Measurements from ENCODE around the gene LACTBL1.
A peak's percentile ranks its signal among the peaks of the same experiment; 100 is the strongest.

Gene LACTBL1

DNA sequence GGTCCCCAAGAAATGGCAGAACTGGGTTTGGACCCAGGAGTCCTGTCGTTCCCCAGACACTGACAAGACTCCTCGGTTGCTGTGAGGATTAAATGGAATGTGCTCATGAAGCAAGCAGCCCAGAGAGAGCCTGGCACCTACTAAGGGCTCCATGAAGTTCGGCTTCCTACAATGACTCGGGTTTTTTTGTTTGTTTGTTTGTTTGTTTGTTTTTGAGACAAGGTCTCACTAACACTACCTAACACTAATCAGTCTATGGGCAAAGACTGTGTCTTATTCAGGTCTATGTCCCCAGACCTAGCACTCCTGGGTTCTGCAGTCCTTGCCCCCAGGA, 3.4 kb upstream of the LACTBL1 start:
- H3K27me3 ChIP-seq (ENCODE audit: insufficient read depth, low read length) = no peaks in the 10 kb centered on the region
- H3K4me1 ChIP-seq (ENCODE audit: insufficient read depth, low read length) = no peaks in the 10 kb centered on the region
- WGBS = 77% methylated on average over 3 of the region's 4 CpGs
- peak overlapping the region; percentile 17; the same call in 1 of the 2 replicates for H3K9ac ChIP-seq (ENCODE audit: low read depth, low read length)
- H3K9me3 ChIP-seq (ENCODE audit: insufficient read depth, low read depth, low read length) = no peaks in the 10 kb centered on the region
- no peak overlapping the region for H3K4me3 ChIP-seq (ENCODE audit: low read length)
- no peaks in the 10 kb centered on the region for H3K36me3 ChIP-seq (ENCODE audit: insufficient read depth, low read length)
- no peak overlapping the region; the same call in 1 of the 2 replicates for H3K27ac ChIP-seq (ENCODE audit: low read depth, low read length)

DNA sequence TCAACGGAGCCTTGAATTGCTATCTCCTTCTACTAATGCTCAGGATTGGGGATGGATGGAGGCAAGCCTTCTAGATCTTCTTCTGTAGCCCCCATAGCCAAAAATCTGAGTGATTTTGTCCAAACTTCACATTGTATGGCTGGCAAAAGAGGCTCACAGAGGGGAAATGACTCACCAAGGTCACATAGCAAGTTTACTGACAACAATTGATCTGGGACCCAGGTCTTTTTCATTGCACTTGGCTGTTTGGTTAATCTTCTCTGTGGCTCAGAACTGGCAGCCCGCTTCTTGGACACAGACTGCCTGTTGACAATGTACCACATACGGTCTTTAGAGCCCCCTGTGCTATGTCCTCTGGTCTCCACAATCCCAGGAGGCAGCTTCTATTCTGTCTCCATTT, 3.0 kb upstream of the LACTBL1 start:
- no peak overlapping the region for H3K4me3 ChIP-seq (ENCODE audit: low read length)
- H3K9ac ChIP-seq (ENCODE audit: low read depth, low read length) = no peak overlapping the region
- H3K4me1 ChIP-seq (ENCODE audit: insufficient read depth, low read length) = no peaks in the 10 kb centered on the region
- no peaks in the 10 kb centered on the region for H3K36me3 ChIP-seq (ENCODE audit: insufficient read depth, low read length)
- H3K27ac ChIP-seq (ENCODE audit: low read depth, low read length) = no peak overlapping the region
- WGBS = 95% methylated on average over 3 of the region's 3 CpGs
- H3K27me3 ChIP-seq (ENCODE audit: insufficient read depth, low read length) = no peaks in the 10 kb centered on the region
- no peaks in the 10 kb centered on the region for H3K9me3 ChIP-seq (ENCODE audit: insufficient read depth, low read depth, low read length)

DNA sequence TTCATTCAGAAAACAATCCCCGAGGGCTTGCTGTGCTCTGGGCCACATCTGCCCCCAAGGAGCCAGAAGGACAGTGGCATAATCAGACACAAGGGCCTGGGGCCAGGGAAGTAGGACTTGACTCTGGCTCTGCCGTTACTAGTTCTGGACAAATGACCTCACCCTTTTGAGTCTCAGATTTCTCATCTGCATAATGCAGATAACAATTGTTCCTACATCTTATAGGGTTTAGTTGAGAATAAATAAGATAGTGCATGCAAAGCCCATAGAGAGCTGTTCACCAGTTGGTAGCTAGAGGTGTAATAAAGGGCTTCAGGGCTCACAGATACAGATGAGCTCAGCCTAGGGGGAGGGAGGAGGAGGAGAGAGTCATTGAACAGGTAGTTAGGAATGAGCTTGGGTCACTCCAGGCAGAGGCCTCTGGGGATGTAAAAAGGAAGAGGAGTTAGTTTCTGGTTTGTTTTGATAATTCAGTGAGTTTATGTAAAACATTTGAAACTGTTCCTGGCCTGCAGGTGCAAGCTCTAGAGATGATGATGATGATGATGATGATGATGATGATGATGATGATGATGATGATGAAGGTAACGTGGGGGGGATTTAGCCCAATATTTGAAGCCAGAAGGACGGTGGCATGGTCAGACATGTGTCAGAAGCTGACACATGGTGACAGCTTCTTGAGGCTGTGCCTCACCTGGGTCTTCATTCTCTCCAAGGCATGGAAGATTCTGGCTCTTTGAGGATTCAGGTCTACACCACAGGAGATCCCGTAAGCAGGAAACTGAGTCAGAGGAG, 858 bp downstream of the LACTBL1 start:
- Histone ChIP-seq H3K9me3 (ENCODE audit: insufficient read depth, low read depth, low read length) (no peaks in the 10 kb centered on the region), H3K27me3 (ENCODE audit: insufficient read depth, low read length) (no peaks in the 10 kb centered on the region), H3K36me3 (ENCODE audit: insufficient read depth, low read length) (no peaks in the 10 kb centered on the region), H3K4me1 (ENCODE audit: insufficient read depth, low read length) (no peaks in the 10 kb centered on the region), H3K27ac (ENCODE audit: low read depth, low read length) (no peak overlapping the region), H3K9ac (ENCODE audit: low read depth, low read length) (no peak overlapping the region), H3K4me3 (ENCODE audit: low read length) (no peak overlapping the region)
- WGBS = 82% methylated on average over 5 of the region's 5 CpGs

DNA sequence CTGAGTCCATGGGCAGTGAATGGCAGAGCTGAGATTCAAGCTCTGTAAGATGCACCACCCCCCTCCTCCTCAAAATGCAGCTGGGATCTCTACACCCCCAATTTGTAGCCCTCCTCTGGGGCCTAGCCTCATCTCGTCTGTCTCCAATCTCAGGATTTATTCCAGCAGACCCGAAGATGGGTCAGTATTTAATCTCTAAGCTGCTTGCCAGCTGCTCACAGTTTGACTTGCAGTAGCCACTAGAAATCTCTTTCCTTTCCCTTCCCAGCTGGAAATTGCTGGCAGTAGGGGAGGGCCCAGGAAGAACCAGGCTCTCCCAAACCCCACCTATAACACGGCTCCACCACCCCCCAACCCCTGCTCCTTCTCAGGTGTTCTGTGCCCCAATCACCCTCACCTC, 1.5 kb downstream of the LACTBL1 start:
- Histone ChIP-seq H3K4me3 (ENCODE audit: low read length) (no peak overlapping the region), H3K36me3 (ENCODE audit: insufficient read depth, low read length) (no peaks in the 10 kb centered on the region), H3K4me1 (ENCODE audit: insufficient read depth, low read length) (no peaks in the 10 kb centered on the region), H3K9me3 (ENCODE audit: insufficient read depth, low read depth, low read length) (no peaks in the 10 kb centered on the region), H3K9ac (ENCODE audit: low read depth, low read length) (no peak overlapping the region), H3K27me3 (ENCODE audit: insufficient read depth, low read length) (no peaks in the 10 kb centered on the region), H3K27ac (ENCODE audit: low read depth, low read length) (no peak overlapping the region)
- WGBS = 80% methylated on average over 3 of the region's 3 CpGs

DNA sequence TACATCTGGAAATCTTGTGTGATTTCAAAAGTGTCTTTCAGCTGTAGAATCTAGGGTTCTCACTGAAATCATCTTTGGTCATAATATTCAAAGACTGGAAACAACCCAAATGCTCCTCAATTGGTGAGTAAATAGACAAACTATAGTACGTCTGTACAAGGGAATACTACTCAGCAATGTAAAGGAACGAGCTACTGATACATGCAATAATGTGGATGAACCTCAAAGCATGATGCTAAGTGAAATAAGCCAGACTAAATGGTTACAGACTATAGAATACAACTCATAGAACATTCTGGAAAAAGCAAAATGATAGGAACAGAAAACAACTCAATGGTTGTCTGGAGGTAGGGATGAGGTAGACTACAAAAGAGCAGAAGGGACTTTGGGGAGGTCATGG, 2.6 kb downstream of the LACTBL1 start:
- WGBS = 96% methylated on average over 2 of the region's 2 CpGs
- H3K4me3 ChIP-seq (ENCODE audit: low read length) = no peak overlapping the region
- H3K4me1 ChIP-seq (ENCODE audit: insufficient read depth, low read length) = no peaks in the 10 kb centered on the region
- no peaks in the 10 kb centered on the region for H3K9me3 ChIP-seq (ENCODE audit: insufficient read depth, low read depth, low read length)
- H3K27me3 ChIP-seq (ENCODE audit: insufficient read depth, low read length) = no peaks in the 10 kb centered on the region
- H3K9ac ChIP-seq (ENCODE audit: low read depth, low read length) = no peak overlapping the region
- no peak overlapping the region for H3K27ac ChIP-seq (ENCODE audit: low read depth, low read length)
- no peaks in the 10 kb centered on the region for H3K36me3 ChIP-seq (ENCODE audit: insufficient read depth, low read length)

DNA sequence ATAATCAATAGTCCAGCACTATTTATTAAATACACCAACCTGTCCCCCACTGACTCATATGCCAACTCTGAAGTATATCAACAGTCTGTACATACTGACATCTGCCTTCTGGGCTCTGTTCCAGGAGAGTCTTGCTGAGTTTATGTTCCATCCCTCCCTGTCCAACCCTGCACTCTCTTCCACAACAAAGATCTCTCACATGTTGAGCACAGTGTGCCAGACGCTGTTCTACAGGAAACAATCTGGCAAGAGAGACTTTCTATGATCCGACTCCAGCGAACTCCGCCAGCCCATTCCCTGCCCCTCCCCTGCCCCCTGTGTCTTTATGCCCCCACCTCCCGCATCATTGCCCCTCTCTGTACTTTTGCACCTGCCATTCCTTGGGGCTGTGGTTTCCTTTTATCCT, 3.4 kb downstream of the LACTBL1 start:
- Histone ChIP-seq H3K9me3 (ENCODE audit: insufficient read depth, low read depth, low read length) (no peaks in the 10 kb centered on the region), H3K9ac (ENCODE audit: low read depth, low read length) (no peak overlapping the region), H3K36me3 (ENCODE audit: insufficient read depth, low read length) (no peaks in the 10 kb centered on the region), H3K4me3 (ENCODE audit: low read length) (no peak overlapping the region), H3K27ac (ENCODE audit: low read depth, low read length) (no peak overlapping the region), H3K27me3 (ENCODE audit: insufficient read depth, low read length) (no peaks in the 10 kb centered on the region), H3K4me1 (ENCODE audit: insufficient read depth, low read length) (no peaks in the 10 kb centered on the region)
- 88% methylated on average over 5 of the region's 5 CpGs for WGBS

DNA sequence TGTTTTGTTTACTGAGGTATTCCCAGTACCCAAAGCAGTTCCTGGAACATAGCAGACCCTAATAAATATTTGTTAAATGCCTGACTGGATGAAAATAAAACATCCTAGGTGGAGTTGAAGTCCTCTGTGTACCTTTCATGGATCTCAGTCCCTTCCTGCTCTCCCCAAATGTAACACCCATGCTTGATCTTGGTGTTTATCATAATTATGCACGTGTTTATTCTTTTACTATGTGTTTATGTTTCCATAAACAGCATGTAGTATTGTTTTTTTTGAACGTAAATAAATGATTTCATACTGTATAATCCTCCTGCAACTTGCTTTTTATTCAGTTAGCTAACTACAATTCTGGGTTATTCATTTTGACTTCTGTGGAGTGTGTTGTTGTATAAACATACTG, 4.8 kb downstream of the LACTBL1 start:
- Histone ChIP-seq H3K4me1 (ENCODE audit: insufficient read depth, low read length) (no peaks in the 10 kb centered on the region), H3K36me3 (ENCODE audit: insufficient read depth, low read length) (no peaks in the 10 kb centered on the region), H3K4me3 (ENCODE audit: low read length) (no peak overlapping the region), H3K9me3 (ENCODE audit: insufficient read depth, low read depth, low read length) (no peaks in the 10 kb centered on the region), H3K27me3 (ENCODE audit: insufficient read depth, low read length) (no peaks in the 10 kb centered on the region), H3K9ac (ENCODE audit: low read depth, low read length) (no peak overlapping the region), H3K27ac (ENCODE audit: low read depth, low read length) (no peak overlapping the region)
- WGBS = no CpG with 5 or more reads among the region's 2 CpGs

DNA sequence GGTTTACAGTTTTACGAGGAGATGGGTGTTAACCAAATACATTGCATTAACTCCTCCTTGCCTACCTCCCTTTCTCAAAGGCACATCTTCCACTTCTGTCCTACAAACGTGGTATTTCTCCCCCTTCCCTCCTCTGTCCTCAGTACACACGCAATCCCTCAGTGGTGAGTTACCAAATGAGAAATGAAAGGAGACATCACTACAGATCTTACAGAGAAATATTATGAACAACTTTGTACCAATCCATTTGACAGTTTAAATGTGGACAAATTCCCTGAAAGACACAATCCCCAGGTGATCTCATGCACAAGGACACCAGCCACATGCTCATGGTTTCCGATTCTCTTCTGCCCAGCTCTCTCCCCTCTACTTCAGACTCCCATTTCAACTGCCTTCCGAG, 6.4 kb downstream of the LACTBL1 start:
- H3K27me3 ChIP-seq (ENCODE audit: insufficient read depth, low read length) = no peaks in the 10 kb centered on the region
- H3K9me3 ChIP-seq (ENCODE audit: insufficient read depth, low read depth, low read length) = no peaks in the 10 kb centered on the region
- H3K9ac ChIP-seq (ENCODE audit: low read depth, low read length) = no peak overlapping the region
- H3K36me3 ChIP-seq (ENCODE audit: insufficient read depth, low read length) = no peaks in the 10 kb centered on the region
- no peaks in the 10 kb centered on the region for H3K4me1 ChIP-seq (ENCODE audit: insufficient read depth, low read length)
- WGBS = 80% methylated on average over 5 of the region's 5 CpGs
- no peak overlapping the region for H3K4me3 ChIP-seq (ENCODE audit: low read length)
- no peak overlapping the region for H3K27ac ChIP-seq (ENCODE audit: low read depth, low read length)

DNA sequence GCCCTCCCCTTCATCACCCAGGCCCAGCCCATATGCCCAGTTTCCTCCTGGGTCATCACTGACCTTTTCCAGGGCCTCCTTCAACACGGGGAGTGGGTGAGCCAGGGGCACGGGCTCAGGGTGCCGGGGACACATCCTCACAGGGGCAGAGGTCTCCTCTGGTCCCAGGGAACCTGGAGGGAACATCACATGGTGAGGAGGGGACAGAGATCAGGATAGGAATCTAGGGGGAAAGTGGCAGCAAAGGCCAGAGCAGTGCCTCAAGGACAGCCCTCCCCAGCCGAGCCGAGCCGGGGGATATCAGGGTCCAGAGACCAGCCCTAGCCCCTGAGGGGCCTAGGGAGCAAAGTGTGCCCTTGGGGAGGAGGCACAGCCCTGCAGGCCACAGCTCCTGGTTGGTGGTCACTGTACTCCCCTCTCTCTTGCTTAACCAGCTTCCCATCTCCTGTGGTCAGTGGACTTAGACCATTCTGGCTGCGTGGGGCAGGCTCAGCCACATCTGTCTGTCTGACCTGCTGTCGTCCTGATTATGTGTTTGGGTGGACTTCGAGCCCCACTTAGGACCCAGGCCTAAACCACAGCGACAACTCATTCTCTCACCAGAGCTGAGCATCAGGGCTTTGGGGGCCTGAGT, 9.5 kb downstream of the LACTBL1 start:
- H3K4me1 ChIP-seq (ENCODE audit: insufficient read depth, low read length) = no peaks in the 10 kb centered on the region
- H3K4me3 ChIP-seq (ENCODE audit: low read length) = no peak overlapping the region
- H3K9me3 ChIP-seq (ENCODE audit: insufficient read depth, low read depth, low read length) = no peaks in the 10 kb centered on the region
- H3K27me3 ChIP-seq (ENCODE audit: insufficient read depth, low read length) = no peaks in the 10 kb centered on the region
- no peaks in the 10 kb centered on the region for H3K36me3 ChIP-seq (ENCODE audit: insufficient read depth, low read length)
- no peak overlapping the region for H3K9ac ChIP-seq (ENCODE audit: low read depth, low read length)
- WGBS = 92% methylated on average over 10 of the region's 10 CpGs
- no peak overlapping the region for H3K27ac ChIP-seq (ENCODE audit: low read depth, low read length)

DNA sequence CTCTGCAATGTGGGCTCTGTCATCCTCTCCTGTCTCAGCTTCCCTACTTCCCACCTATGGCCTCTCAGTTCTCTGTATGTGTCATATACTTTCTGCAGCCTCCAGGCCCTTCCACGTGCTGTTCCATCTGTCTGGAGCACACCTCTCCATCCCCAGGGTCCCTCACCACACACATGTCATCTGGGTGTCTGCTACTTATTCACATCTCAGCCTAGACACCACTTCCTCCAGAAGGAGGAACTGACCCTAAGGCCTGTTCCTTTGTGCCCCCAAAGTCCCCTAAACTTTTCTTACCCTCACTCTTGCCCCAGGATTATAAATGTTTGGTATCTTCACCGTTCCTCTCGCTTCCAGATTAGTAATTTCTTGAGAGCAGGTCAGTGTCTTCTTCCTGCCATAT, 10.1 kb downstream of the LACTBL1 start:
- 60% methylated on average over 3 of the region's 3 CpGs for WGBS
- H3K4me1 ChIP-seq (ENCODE audit: insufficient read depth, low read length) = no peaks in the 10 kb centered on the region
- H3K27me3 ChIP-seq (ENCODE audit: insufficient read depth, low read length) = no peaks in the 10 kb centered on the region
- H3K4me3 ChIP-seq (ENCODE audit: low read length) = no peak overlapping the region
- H3K36me3 ChIP-seq (ENCODE audit: insufficient read depth, low read length) = no peaks in the 10 kb centered on the region
- no peaks in the 10 kb centered on the region for H3K9me3 ChIP-seq (ENCODE audit: insufficient read depth, low read depth, low read length)
- no peak overlapping the region for H3K27ac ChIP-seq (ENCODE audit: low read depth, low read length)
- no peak overlapping the region for H3K9ac ChIP-seq (ENCODE audit: low read depth, low read length)

DNA sequence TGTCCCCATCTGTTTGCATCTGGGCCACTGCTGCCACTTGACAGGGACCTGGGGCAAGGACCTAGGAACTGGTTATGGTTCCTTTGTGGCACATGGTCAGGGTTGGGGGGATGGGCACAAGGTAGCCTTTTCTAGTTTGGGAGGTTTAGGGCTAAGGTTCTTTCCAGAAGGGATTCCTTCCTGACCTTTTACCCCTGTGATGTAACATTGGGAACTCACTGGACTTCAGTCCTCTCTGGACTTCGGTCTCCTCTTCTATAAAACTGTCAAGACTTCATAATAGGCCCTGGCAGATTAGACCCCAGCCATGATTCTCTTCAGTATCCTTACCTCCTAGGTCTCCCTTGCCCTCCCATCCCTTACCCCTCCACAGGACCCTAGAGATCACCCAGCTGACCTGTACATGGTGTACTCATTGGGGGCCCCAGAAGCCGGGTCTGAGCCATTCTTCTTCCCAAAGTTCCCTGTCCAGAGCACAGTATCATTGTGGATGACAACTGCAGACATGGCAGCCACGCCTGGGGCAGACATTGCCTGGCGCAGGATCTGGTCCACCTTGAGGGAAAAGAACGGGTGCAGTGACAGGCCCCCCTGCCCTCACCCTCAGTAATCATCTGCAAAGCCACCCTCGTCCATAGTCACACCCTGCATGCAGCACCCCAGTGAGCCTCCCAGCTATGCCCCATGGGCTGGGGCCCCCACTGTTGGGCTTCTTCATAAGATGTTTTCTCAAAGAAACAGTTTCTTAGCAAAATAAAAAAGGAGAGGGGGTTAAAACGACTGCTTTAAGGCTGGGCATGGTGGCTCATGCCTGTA, 12.9 kb downstream of the LACTBL1 start:
- Histone ChIP-seq H3K9me3 (ENCODE audit: insufficient read depth, low read depth, low read length) (no peaks in the 10 kb centered on the region), H3K27ac (ENCODE audit: low read depth, low read length) (no peak overlapping the region)
- 86% methylated on average over 7 of the region's 7 CpGs for WGBS

More for the DNA sequence above, 12.9 kb downstream of the LACTBL1 start:
- Histone ChIP-seq H3K36me3 (ENCODE audit: insufficient read depth, low read length) (no peaks in the 10 kb centered on the region), H3K4me1 (ENCODE audit: insufficient read depth, low read length) (no peaks in the 10 kb centered on the region), H3K4me3 (ENCODE audit: low read length) (no peak overlapping the region), H3K27me3 (ENCODE audit: insufficient read depth, low read length) (peaks cover 7% of the 10 kb centered on the region), H3K9ac (ENCODE audit: low read depth, low read length) (no peak overlapping the region)
